Neural crest cell (in vitro differentiated cells): ENCODE measurements around the gene JAM3. TPM values are rescaled to one million over a fixed set of nuclear protein-coding genes. Genes with fewer than 3 reads are reported as not detected.

ENCODE experiments used
- DNase-seq: peaks from one replicate; pipeline ENCODE4 v3.0.0; 2021; ENCODE audit warnings: low read depth, mixed read lengths, low spot score
- H3K27ac Mint-ChIP-seq: one replicate; pipeline ENCODE4 v1.8.0; 2021; ENCODE audit warnings: mild to moderate bottlenecking, mixed read lengths; ENCODE audit not compliant: unreplicated experiment
- H3K27me3 Mint-ChIP-seq: 2 replicates; pipeline ENCODE4 v1.8.0; 2021; ENCODE audit warnings: low read depth, mild to moderate bottlenecking, mixed read lengths
- H3K36me3 Mint-ChIP-seq: 2 replicates; pipeline ENCODE4 v1.8.0; 2021; ENCODE audit warnings: low read depth, mild to moderate bottlenecking, mixed read lengths
- H3K4me1 Mint-ChIP-seq: 2 replicates; pipeline ENCODE4 v1.8.0; 2021; ENCODE audit warnings: mixed read lengths
- H3K4me3 Mint-ChIP-seq: one replicate; pipeline ENCODE4 v1.8.0; 2021; ENCODE audit warnings: mild to moderate bottlenecking, mixed read lengths
- H3K9me3 Mint-ChIP-seq: 2 replicates; pipeline ENCODE4 v1.8.0; 2021; ENCODE audit warnings: mixed read lengths
- CTCF ChIP-seq: fragments of 200-600 bp; sonication (generic); conservative IDR thresholded peaks from 2 replicates; pipeline ENCODE4 v1.5.0; 2021; ENCODE audit warnings: antibody characterized with exemption, mild to moderate bottlenecking
- total RNA-seq: library from RNA; stranded (reverse); gene quantifications from 2 replicates; pipeline ENCODE4 v1.2.1, GENCODE V29; 2021

JAM3 gene
- total RNA-seq, 1 donor from 2014 or later = 98.6 TPM

GRCh38 chr11:134146598-134146997 is 77.7 kb downstream of the JAM3 start:
- no peak overlapping the region for H3K27ac Mint-ChIP-seq
- no peak overlapping the region for H3K4me3 Mint-ChIP-seq
- peaks cover 49% of the 10 kb centered on the region for H3K36me3 Mint-ChIP-seq
- H3K9me3 Mint-ChIP-seq = peaks cover 4% of the 10 kb centered on the region
- no peak for TF ChIP-seq CTCF
- no peaks in the 10 kb centered on the region for H3K27me3 Mint-ChIP-seq
- DNase-seq = no peak
- no peaks in the 10 kb centered on the region for H3K4me1 Mint-ChIP-seq

- peaks cover 30% of the 10 kb centered on the region for H3K36me3 Mint-ChIP-seq
These were observed 80.5 kb downstream of the JAM3 start for GRCh38 chr11:134149371-134149770.

DNA sequence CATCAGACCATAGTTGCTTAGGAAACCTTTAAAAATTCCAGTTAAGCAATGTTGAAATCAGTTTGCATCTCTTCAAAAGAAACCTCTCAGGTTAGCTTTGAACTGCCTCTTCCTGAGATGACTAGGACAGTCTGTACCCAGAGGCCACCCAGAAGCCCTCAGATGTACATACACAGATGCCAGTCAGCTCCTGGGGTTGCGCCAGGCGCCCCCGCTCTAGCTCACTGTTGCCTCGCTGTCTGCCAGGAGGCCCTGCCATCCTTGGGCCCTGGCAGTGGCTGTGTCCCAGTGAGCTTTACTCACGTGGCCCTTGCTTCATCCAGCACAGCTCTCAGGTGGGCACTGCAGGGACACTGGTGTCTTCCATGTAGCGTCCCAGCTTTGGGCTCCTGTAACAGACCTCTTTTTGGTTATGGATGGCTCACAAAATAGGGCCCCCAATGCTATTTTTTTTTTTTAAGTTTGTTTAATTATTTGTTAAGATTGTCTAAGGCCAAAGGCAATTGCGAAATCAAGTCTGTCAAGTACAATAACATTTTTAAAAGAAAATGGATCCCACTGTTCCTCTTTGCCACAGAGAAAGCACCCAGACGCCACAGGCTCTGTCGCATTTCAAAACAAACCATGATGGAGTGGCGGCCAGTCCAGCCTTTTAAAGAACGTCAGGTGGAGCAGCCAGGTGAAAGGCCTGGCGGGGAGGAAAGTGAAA is 81.5 kb downstream of the JAM3 start:
- H3K27me3 Mint-ChIP-seq = no peaks in the 10 kb centered on the region
- no peak overlapping the region for H3K4me3 Mint-ChIP-seq
- H3K4me1 Mint-ChIP-seq = no peaks in the 10 kb centered on the region
- no peak for DNase-seq
- no peak for TF ChIP-seq CTCF
- H3K36me3 Mint-ChIP-seq = peaks cover 22% of the 10 kb centered on the region
- no peak overlapping the region for H3K27ac Mint-ChIP-seq
- no peaks in the 10 kb centered on the region for H3K9me3 Mint-ChIP-seq

More at GRCh38 chr11:134149371-134149770, 80.5 kb downstream of the JAM3 start:
- TF ChIP-seq CTCF = no peak
- Mint-ChIP-seq H3K27ac (no peak overlapping the region), H3K9me3 (no peaks in the 10 kb centered on the region), H3K4me3 (no peak overlapping the region), H3K4me1 (no peaks in the 10 kb centered on the region), H3K27me3 (no peaks in the 10 kb centered on the region)
- no peak for DNase-seq

- no peak for DNase-seq
- peaks cover 27% of the 10 kb centered on the region for H3K36me3 Mint-ChIP-seq
- no peak overlapping the region for H3K4me3 Mint-ChIP-seq
- H3K4me1 Mint-ChIP-seq = no peaks in the 10 kb centered on the region
- no peak for TF ChIP-seq CTCF
- no peak overlapping the region for H3K27ac Mint-ChIP-seq
- H3K27me3 Mint-ChIP-seq = no peaks in the 10 kb centered on the region
- no peaks in the 10 kb centered on the region for H3K9me3 Mint-ChIP-seq
These were observed 82.3 kb downstream of the JAM3 start for GRCh38 chr11:134151083-134151747.

GRCh38 chr11:134152696-134153095 is 83.8 kb downstream of the JAM3 start:
- no peak for TF ChIP-seq CTCF
- no peaks in the 10 kb centered on the region for H3K27me3 Mint-ChIP-seq
- peaks cover 26% of the 10 kb centered on the region for H3K36me3 Mint-ChIP-seq
- DNase-seq = no peak
- no peaks in the 10 kb centered on the region for H3K4me1 Mint-ChIP-seq
- H3K27ac Mint-ChIP-seq = no peak overlapping the region
- no peaks in the 10 kb centered on the region for H3K9me3 Mint-ChIP-seq
- H3K4me3 Mint-ChIP-seq = no peak overlapping the region
